Effector CD4-positive, alpha-beta T cell (primary cell): ENCODE data around the gene SSNA1.

Experiments
- DNase-seq: peaks from one replicate; pipeline ENCODE4 v3.0.0-alpha.2; 2020

SSNA1 gene

DNA sequence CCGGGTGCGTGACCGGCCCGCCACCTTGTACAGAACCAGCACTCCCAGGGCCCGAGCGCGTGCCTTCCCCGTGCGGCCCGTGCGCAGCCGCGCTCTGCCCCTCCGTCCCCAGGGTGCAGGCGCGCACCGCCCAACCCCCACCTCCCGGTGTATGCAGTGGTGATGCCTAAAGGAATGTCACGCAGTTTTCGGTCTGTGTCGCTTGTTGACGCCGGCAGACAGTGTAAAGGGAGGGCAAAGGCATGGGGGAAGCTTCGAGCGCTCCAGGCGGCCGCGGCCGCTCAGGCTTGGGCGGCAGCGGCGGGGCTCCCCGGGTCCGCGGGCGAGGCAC is 19.9 kb upstream of the SSNA1 start:
- DNase-seq = no peak

GRCh38 chr9:137168904-137169856 is 19.3 kb upstream of the SSNA1 start:
- DNase-seq = no peak

- no peak for DNase-seq
These were observed 18.5 kb upstream of the SSNA1 start, which contains the start of gene LRRC26 for GRCh38 chr9:137169896-137170358. Gene LRRC26 (minus strand): TSS chr9:137170051. CDS start chr9:137169943, 108 bp downstream.

DNA sequence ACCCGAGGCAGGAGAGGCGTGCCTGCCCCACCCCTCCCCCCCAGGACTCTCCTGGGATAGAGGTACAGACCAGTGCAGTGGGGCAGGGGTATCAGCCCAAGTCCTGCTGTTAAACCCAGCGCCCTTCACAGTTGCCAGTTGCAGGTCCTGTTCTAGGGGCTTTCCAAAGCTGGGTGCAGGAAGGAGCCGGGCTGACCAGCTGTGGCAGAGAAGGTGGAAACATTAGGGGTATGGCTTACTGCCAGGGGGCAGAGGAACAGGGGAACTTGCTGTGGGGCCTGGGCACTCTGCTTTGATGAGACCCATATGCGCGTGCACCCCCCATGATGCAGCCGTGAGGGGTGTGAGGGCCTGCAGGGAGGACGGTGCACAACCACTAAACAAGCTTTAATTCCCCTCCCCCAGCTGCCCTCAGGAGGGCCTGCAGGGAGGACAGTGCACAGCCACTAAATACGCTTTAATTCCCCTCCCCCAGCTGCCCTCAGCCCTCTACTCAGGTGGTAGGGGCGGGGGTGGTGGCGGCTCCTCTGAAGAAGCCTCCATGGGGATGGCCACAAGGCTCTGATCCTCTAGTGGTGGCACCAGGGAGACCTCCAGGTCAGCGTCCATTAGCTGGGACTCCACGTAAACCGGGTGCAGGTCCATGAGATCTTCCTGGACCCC is 17.9 kb upstream of the SSNA1 start:
- DNase-seq = no peak

- no peak for DNase-seq
These were observed 17.2 kb upstream of the SSNA1 start for GRCh38 chr9:137171149-137171900.

DNA sequence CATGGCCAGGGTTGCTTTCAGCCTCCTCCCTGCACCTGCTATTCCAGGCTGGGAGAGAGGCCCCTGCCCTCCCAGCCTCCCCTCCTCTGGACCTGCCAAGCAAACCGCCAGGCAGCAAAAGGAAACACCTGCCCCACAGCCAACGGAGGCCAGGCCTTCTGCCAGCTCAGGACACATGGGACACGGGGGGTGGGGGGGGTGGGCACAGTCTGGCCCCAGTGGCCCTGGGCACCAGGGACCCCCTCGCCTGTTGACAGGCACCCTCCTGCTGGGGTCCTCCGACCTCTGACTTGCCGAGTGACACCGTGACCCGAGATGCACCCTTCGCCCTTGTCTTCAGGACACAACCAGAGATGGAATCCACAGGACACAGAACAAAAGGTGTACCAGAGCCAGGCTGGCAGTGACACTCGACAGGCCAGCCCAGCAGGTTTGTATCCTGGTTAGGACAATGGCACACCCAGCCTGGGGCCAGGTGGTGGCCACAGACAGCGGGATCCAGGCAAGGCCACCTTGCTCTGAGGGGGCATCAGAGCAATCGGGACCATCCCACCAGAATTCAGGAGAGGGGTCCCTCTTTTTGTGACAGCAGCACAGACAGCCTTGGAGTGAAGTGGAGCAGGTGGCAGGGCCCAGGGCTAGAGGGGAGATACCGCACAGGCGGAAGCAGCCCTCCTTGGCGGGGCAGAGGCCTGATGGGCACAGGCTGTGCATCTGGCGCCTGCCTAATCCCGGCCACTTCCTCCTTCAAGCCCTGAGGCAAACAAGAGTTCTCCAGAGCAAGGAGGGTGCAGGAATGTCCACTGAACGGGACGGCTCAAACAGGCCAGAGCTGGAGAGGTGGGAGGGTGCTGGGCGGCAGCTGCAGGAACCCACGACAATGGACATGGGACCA is 15.3 kb upstream of the SSNA1 start:
- no peak for DNase-seq

DNA sequence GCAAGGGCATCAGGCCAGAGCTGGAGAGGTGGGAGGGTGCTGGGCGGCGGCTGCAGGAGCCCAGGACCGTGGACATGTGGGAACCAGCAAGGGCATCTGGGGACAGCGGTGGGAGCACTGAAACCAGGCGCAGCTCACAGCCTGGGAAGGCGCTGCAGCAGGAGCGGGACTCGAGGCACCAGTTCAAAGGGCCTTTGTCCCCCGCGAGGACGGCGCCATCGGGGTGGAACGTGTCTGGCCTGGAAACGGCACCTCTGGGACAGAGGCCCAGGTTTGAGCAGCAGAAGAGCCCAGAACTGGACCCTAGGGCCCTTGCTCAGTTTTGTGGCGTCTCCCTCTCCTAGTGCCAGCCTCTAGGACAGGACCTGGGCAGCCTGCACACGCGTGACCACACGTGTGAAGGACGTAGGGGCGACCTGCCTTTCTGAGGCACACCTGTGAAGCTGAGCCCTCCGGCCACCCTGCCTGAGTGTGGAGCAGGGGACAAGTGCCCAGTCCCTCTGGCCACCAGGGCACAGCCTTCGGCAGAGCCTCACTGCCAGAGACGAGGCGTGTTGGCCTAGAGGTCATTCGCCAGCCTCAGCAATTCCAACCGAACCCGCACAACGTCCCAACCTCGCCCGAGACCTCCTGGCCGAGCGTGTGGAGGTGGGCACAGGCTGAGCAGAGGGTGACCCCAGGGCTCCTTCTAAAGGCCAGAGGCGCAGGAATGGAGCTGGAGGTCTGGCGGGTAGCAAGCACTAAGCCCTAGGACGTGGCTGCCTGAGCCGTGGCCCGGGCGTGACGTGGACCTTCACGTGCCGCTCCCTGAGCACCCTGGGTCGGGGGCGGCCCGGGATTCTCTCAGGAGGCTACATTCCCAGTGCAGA is 14.4 kb upstream of the SSNA1 start:
- no peak for DNase-seq

- no peak for DNase-seq
These were observed 13.7 kb upstream of the SSNA1 start for GRCh38 chr9:137174722-137175293.

GRCh38 chr9:137175345-137175961 is 13.0 kb upstream of the SSNA1 start:
- no peak for DNase-seq

DNA sequence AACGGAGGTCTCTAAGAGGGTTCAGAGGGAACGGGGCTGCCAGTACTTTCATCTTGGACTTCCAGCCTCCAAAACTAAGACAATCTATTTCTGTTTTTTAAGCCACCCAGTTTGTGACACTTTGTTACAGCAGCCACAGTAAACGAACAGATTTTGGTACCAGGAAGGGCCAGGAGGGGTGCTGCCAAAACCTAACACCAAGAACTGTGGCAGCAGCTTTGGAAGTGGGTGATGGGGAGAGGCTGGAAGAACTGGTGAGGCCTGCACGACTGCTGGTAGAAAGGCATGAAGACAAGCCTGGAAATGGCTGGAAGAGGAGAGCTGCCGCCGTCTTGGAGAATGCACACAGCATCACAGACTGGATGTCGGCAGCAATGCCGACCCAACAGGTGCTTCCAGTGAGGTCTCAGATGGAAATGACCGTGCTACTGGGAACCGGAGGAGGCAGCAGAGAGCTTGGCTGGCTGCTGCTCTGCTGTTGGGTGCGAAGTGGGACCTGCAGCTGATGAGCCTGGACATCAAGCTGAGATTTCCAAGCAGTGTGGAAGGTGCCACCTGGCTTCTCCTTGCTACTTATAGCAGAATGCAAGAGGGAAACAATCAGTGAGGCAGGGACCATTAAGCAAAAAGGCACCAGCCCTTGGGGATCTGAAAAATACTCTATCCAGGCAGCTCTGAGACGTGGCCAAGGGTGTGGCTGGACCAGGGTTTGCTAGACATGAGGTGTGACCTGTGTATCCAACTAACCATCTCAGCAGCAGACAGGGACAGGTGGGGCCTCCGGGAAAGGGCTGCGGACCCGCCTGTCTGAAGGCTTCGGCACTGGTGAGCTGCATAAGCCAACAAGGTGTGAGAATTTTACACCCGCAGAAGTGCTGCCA is 11.9 kb upstream of the SSNA1 start:
- no peak for DNase-seq

GRCh38 chr9:137178201-137178938 is 10.1 kb upstream of the SSNA1 start:
- DNase-seq = no peak

- no peak for DNase-seq
These were observed 9.4 kb upstream of the SSNA1 start for GRCh38 chr9:137178939-137179630.

- no peak for DNase-seq
These were observed 8.7 kb upstream of the SSNA1 start for GRCh38 chr9:137179761-137180160.

DNA sequence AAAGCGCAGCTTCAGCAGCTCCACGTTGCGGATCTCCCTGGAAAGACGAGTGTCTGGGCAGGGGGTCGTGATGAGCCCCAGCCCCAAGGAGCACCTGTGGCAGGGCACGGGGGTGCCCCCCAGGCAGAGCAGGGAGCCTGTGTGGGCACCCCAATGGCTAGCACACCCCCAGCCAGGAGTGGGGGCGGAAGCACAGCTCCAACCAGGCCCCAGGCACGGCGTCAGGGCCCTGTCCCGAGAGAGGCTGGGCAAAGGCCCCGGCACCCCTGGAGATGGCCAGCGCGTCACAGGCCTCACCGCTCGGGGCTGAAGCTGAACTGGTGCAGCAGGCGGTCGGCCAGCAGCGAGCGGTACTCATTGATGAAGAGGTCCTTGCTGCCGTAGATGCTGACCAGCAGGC is 8.0 kb upstream of the SSNA1 start:
- no peak for DNase-seq

- no peak for DNase-seq
These were observed 6.8 kb upstream of the SSNA1 start for GRCh38 chr9:137181680-137182079.

DNA sequence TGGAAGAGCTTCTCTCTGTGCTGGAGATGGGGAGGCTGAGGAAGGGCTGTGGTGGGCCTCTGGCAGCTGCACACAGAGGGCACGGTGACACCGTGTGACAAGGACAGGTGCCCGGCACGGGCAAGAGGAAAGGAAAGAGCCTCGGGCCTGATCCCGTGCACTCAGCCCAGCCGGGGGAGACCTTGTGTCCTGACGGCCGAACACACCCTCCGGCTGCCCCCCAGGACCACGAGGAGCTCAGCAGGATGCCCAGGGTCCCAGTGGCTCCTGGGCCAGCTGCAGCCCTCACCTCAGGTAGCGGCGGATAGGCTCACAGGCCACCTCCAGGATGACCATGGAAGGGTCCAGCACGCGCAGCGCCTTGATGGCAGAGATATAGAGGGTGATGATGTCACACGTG is 5.6 kb upstream of the SSNA1 start:
- DNase-seq = no peak

DNA sequence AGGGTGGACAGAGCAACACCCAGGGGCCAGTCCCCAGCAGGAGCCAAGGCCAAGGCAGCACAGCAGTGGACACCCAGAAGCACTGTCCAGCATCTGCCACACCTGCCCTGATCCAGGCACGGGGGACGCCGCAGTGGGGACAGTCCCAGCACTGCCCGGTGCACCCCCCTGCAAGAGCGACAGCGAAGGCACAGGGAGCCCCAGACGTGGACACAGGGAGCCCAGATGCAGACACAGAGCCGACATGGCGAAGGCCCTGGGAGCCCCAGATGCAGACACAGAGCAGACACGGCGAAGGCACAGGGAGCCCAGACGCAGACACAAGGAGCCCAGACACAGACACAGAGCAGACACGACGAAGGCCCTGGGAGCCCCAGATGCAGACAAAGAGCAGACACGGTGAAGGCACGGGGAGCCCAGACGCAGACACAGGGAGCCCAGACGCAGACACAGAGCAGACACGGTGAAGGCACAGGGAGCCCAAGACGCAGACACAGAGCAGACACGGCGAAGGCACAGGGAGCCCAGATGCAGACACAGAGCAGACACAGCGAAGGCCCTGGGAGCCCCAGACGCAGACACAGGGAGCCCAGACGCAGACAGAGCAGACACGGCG is 4.4 kb upstream of the SSNA1 start:
- no peak for DNase-seq
